Middle frontal gyrus (tissue), 1 donor: Measurements from ENCODE around the gene MYL4.
"Not testable (repeated sequence)": the region's sequence is repeated elsewhere in the genome, so short reads cannot be mapped to it uniquely, and the experiment has no call there.

Source experiments
- DNase-seq: peaks from one replicate; pipeline ENCODE4 v3.0.0-alpha.2; 2015; ENCODE audit warnings: low spot score; ENCODE audit errors: extremely low spot score

Gene MYL4

GRCh38 chr17:47240806-47241205 is 31.7 kb downstream of the MYL4 start:
- no peak for DNase-seq

GRCh38 chr17:47242648-47243047 is 33.5 kb downstream of the MYL4 start:
- DNase-seq = no peak

GRCh38 chr17:47243737-47244598 is 34.8 kb downstream of the MYL4 start:
- DNase-seq = no peak

GRCh38 chr17:47244697-47245096 is 35.5 kb downstream of the MYL4 start:
- no peak for DNase-seq

- no peak for DNase-seq
These were observed 37.0 kb downstream of the MYL4 start for GRCh38 chr17:47246120-47246519.

GRCh38 chr17:47250855-47251254 is 41.7 kb downstream of the MYL4 start:
- DNase-seq = no peak

GRCh38 chr17:47251421-47251940 is 42.3 kb downstream of the MYL4 start:
- no peak for DNase-seq

- DNase-seq = no peak
These were observed 43.1 kb downstream of the MYL4 start for GRCh38 chr17:47252209-47252608.

- no peak for DNase-seq
These were observed 43.8 kb downstream of the MYL4 start for GRCh38 chr17:47252766-47253512.

GRCh38 chr17:47253541-47254402 is 44.6 kb downstream of the MYL4 start, which contains the start of gene ITGB3:
ITGB3 (plus strand) TSS chr17:47253827; CDS start chr17:47253862, 35 bp downstream.
- no peak for DNase-seq

- no peak for DNase-seq
These were observed 45.3 kb downstream of the MYL4 start for GRCh38 chr17:47254403-47254943.

GRCh38 chr17:47257651-47258339 is 48.6 kb downstream of the MYL4 start:
- no peak for DNase-seq

GRCh38 chr17:47262586-47262985 is 53.4 kb downstream of the MYL4 start:
- no peak for DNase-seq

- no peak for DNase-seq
These were observed 55.0 kb downstream of the MYL4 start for GRCh38 chr17:47264166-47264565.

GRCh38 chr17:47265983-47266541 is 56.9 kb downstream of the MYL4 start:
- DNase-seq = no peak

- no peak for DNase-seq
These were observed 57.6 kb downstream of the MYL4 start for GRCh38 chr17:47266782-47267181.

GRCh38 chr17:47267354-47267828 is 58.2 kb downstream of the MYL4 start:
- DNase-seq = no peak

GRCh38 chr17:47268964-47269363 is 59.8 kb downstream of the MYL4 start:
- not testable (repeated sequence) for DNase-seq

GRCh38 chr17:47269561-47270280 is 60.6 kb downstream of the MYL4 start:
- not testable (repeated sequence) for DNase-seq
